ENCODE measurements around the gene RAB11FIP2.

GRCh38 chr10:117997673-117998072 lies 49.1 kb downstream of the RAB11FIP2 start:
- TF ChIP-seq CTCF (IDR thresholded peaks at IDR 0.05; ENCODE audit: low read depth, low read length, missing input control) (no peak), SP1 (IDR thresholded peaks at IDR 0.05) (no peak), MAX (IDR thresholded peaks at IDR 0.05) (no peak), ATF3 (IDR thresholded peaks at IDR 0.05) (no peak), GABPA (IDR thresholded peaks at IDR 0.05 in 1 of 2, conservative IDR thresholded peaks at IDR 0.05 in 1 of 2) (no peak), RAD21 (IDR thresholded peaks at IDR 0.05) (no peak), RXRA (IDR thresholded peaks at IDR 0.05) (no peak), YY1 (IDR thresholded peaks at IDR 0.05) (no peak), NR2F2 (IDR thresholded peaks at IDR 0.05) (no peak), JUND (IDR thresholded peaks at IDR 0.05) (no peak), TAF1 (conservative IDR thresholded peaks at IDR 0.05) (no peak)
